ENCODE results near the gene ITGA2B. TPM values are rescaled to one million over a fixed set of nuclear protein-coding genes. Genes with fewer than 3 reads are reported as not detected.

ITGA2B gene
- total and polyA plus RNA-seq, 2 of the 4 experiments (the other 2 are of a cell fraction) = under 0.01 to 0.26 TPM

GRCh38 chr17:44389723-44390202 is 314 bp upstream of the ITGA2B start:
- H2AK9ac ChIP-seq (replicated peaks; ENCODE audit: low read depth, low read length, poor library complexity) = no peak overlapping the region
- H3K36me3 ChIP-seq (ENCODE audit: control insufficient read depth, insufficient read depth, low read length) = no peaks in the 10 kb centered on the region
- no peaks in the 10 kb centered on the region for H4K20me1 ChIP-seq (ENCODE audit: insufficient read depth, low read length)
- WGBS, 2 experiments (ENCODE audit: extremely low coverage in 2 of 2, insufficient read length in 1 of 2) = 100% methylated on average over 1 of the region's 6 CpGs; no CpG with 5 or more reads in 1 of the 2 experiments
- H3K9me3 ChIP-seq (ENCODE audit: control insufficient read depth, insufficient read depth, low read length) = no peaks in the 10 kb centered on the region
- DNase-seq (no peak), ATAC-seq (ENCODE audit: low read depth) (no peak)
- peaks cover 4% of the 10 kb centered on the region for H3K27me3 ChIP-seq (ENCODE audit: control insufficient read depth, insufficient read depth, low read length)
- no peak overlapping the region for H2AK5ac ChIP-seq (ENCODE audit: low read depth, low read length)
- intact Hi-C loops (cut with micrococcal nuclease) = no loop called here
- no peak for TF ChIP-seq CTCF (conservative IDR thresholded peaks at IDR 0.05; ENCODE audit: low read depth, low read length)
- TF ChIP-seq MAZ (IDR thresholded peaks at IDR 0.05; ENCODE audit: borderline replicate concordance, low read depth, low read length) = no peak
- TF ChIP-seq RAD21 (IDR thresholded peaks at IDR 0.05; ENCODE audit: low read length) = no peak
- TF ChIP-seq CHD1 (IDR thresholded peaks at IDR 0.05; ENCODE audit: low read depth, low read length) = no peak
- TF ChIP-seq RFX5 (IDR thresholded peaks at IDR 0.05; ENCODE audit: low read depth, low read length) = no peak
- TF ChIP-seq FOS (IDR thresholded peaks at IDR 0.05; ENCODE audit: low read depth, low read length) = no peak
- no peak for TF ChIP-seq MXI1 (IDR thresholded peaks at IDR 0.05; ENCODE audit: borderline replicate concordance, low read depth, low read length)
- no peak for TF ChIP-seq ELK1 (IDR thresholded peaks at IDR 0.05; ENCODE audit: borderline replicate concordance, low read depth, low read length)
- TF ChIP-seq USF2 (IDR thresholded peaks at IDR 0.05; ENCODE audit: low read depth, low read length) = no peak
- TF ChIP-seq RCOR1 (IDR thresholded peaks at IDR 0.05; ENCODE audit: insufficient replicate concordance, low read length) = no peak
- TF ChIP-seq CEBPB (IDR thresholded peaks at IDR 0.05; ENCODE audit: low read depth, low read length) = no peak
- no peak for TF ChIP-seq MAFK (IDR thresholded peaks at IDR 0.05; ENCODE audit: low read depth, low read length)
- TF ChIP-seq POLR2A (IDR thresholded peaks at IDR 0.05; ENCODE audit: low read depth, low read length) = no peak
- no peak for TF ChIP-seq NFE2L2 (IDR thresholded peaks at IDR 0.05; ENCODE audit: low read depth, low read length)
- no peak for TF ChIP-seq SMC3 (IDR thresholded peaks at IDR 0.05; ENCODE audit: low read depth, low read length)
- no peak for TF ChIP-seq BHLHE40 (IDR thresholded peaks at IDR 0.05; ENCODE audit: low read depth, low read length)
- no peak overlapping the region for H4K8ac ChIP-seq (ENCODE audit: low read depth in 2 of 2, low read length in 2 of 2)
- no peak overlapping the region for H4K91ac ChIP-seq (ENCODE audit: insufficient read depth, low read depth, low read length)
- no peak overlapping the region for H2AFZ ChIP-seq (replicated peaks; ENCODE audit: low read length, poor library complexity)
- no peak overlapping the region for H3K4me2 ChIP-seq (ENCODE audit: low read depth, low read length)
- H3K23ac ChIP-seq (ENCODE audit: low read depth, low read length) = no peak overlapping the region
- POLR2A ChIA-PET (ENCODE audit: unreplicated experiment) = no interaction called here
- H2BK15ac ChIP-seq (ENCODE audit: low read depth, low read length) = no peak overlapping the region
- H2BK120ac ChIP-seq (ENCODE audit: low read depth, low read length) = no peak overlapping the region
- H3K27ac ChIP-seq (ENCODE audit: insufficient read depth, low read length) = no peak overlapping the region
- in situ Hi-C loops (cut with MboI; ENCODE audit: low sequenced_read_pairs) = no loop called here
- H2BK5ac ChIP-seq (ENCODE audit: low read depth, low read length, poor library complexity, severe bottlenecking) = no peak overlapping the region
- no peak overlapping the region for H3K9ac ChIP-seq (ENCODE audit: low read depth, low read length)
- H3K9me1 ChIP-seq (ENCODE audit: insufficient read depth, low read length) = no peaks in the 10 kb centered on the region
- no peak overlapping the region for H3K56ac ChIP-seq (ENCODE audit: extremely low read depth, insufficient read depth, low read length)
- H3K4ac ChIP-seq (ENCODE audit: low read depth, low read length) = no peak overlapping the region
- peaks cover 2% of the 10 kb centered on the region; the same call in 1 of the 2 replicates for H3K4me1 ChIP-seq (ENCODE audit: control insufficient read depth, insufficient read depth, low read length)
- H3K14ac ChIP-seq (replicated peaks; ENCODE audit: low read depth, low read length) = no peak overlapping the region
- CTCF ChIA-PET = interaction anchor here (0.6 kb wide), 1 partner anchor 11 kb away, joined by 3 read pairs; no protein-coding TSS in a partner anchor
- H3K18ac ChIP-seq (ENCODE audit: low read depth, low read length) = no peak overlapping the region
- no peaks in the 10 kb centered on the region for H3K79me1 ChIP-seq (ENCODE audit: low read depth in 1 of 2, low read length in 2 of 2)
- H2BK20ac ChIP-seq (ENCODE audit: low read depth, low read length) = no peak overlapping the region
- BruUV-seq (replicated peaks) = no TSS peak
- dilution Hi-C loops (cut with HindIII; ENCODE audit: low sequenced_read_pairs, unreplicated experiment) = no loop called here
- H4K5ac ChIP-seq (ENCODE audit: low read depth, low read length) = no peak overlapping the region
- H3K4me3 ChIP-seq (ENCODE audit: insufficient read depth, low read depth, low read length) = no peak overlapping the region
